Measurements from ENCODE around the gene ASPN.

DNA sequence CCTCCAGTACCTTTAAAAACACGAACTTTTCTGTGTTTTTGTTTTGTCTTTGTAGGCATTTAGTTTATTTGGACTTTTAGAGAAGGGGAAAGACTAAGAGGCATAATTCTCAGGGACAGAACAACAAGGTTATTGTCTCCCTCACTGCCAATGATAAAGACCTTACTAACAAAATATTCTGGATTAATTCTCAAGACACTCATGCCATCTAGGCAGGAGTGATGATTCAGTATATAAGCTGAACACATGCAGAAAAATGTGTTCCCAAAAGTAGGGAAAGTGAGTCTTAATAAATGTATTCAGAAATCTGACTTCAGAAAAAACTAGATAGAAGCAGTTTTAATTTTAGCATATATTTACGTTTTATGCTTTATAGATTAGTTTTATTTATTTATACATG lies 17.4 kb upstream of the ASPN start:
- TF ChIP-seq TAF1 (conservative IDR thresholded peaks at IDR 0.05): no peak
- TF ChIP-seq RAD21 (IDR thresholded peaks at IDR 0.05): no peak
- TF ChIP-seq, protein P1, sequence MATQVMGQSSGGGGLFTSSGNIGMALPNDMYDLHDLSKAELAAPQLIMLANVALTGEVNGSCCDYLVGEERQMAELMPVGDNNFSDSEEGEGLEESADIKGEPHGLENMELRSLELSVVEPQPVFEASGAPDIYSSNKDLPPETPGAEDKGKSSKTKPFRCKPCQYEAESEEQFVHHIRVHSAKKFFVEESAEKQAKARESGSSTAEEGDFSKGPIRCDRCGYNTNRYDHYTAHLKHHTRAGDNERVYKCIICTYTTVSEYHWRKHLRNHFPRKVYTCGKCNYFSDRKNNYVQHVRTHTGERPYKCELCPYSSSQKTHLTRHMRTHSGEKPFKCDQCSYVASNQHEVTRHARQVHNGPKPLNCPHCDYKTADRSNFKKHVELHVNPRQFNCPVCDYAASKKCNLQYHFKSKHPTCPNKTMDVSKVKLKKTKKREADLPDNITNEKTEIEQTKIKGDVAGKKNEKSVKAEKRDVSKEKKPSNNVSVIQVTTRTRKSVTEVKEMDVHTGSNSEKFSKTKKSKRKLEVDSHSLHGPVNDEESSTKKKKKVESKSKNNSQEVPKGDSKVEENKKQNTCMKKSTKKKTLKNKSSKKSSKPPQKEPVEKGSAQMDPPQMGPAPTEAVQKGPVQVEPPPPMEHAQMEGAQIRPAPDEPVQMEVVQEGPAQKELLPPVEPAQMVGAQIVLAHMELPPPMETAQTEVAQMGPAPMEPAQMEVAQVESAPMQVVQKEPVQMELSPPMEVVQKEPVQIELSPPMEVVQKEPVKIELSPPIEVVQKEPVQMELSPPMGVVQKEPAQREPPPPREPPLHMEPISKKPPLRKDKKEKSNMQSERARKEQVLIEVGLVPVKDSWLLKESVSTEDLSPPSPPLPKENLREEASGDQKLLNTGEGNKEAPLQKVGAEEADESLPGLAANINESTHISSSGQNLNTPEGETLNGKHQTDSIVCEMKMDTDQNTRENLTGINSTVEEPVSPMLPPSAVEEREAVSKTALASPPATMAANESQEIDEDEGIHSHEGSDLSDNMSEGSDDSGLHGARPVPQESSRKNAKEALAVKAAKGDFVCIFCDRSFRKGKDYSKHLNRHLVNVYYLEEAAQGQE (IDR thresholded peaks at IDR 0.05): no peak
- TF ChIP-seq, protein P2, sequence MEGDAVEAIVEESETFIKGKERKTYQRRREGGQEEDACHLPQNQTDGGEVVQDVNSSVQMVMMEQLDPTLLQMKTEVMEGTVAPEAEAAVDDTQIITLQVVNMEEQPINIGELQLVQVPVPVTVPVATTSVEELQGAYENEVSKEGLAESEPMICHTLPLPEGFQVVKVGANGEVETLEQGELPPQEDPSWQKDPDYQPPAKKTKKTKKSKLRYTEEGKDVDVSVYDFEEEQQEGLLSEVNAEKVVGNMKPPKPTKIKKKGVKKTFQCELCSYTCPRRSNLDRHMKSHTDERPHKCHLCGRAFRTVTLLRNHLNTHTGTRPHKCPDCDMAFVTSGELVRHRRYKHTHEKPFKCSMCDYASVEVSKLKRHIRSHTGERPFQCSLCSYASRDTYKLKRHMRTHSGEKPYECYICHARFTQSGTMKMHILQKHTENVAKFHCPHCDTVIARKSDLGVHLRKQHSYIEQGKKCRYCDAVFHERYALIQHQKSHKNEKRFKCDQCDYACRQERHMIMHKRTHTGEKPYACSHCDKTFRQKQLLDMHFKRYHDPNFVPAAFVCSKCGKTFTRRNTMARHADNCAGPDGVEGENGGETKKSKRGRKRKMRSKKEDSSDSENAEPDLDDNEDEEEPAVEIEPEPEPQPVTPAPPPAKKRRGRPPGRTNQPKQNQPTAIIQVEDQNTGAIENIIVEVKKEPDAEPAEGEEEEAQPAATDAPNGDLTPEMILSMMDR (IDR thresholded peaks at IDR 0.05; ENCODE audit: low read depth, low read length, missing input control): no peak
- TF ChIP-seq EGR1 (IDR thresholded peaks at IDR 0.05; ENCODE audit: low read depth in 2 of 2): no peak
- no peak for TF ChIP-seq FOXA1 (IDR thresholded peaks at IDR 0.05)
- TF ChIP-seq SP1 (IDR thresholded peaks at IDR 0.05): no peak

All from liver (tissue), 3 donors.